Tibial nerve (tissue), 4 donors: ENCODE results near the gene METRNL. TPM values are rescaled to one million over a fixed set of nuclear protein-coding genes. Genes with fewer than 3 reads are reported as not detected.
"Not testable (repeated sequence)": the region's sequence is repeated elsewhere in the genome, so short reads cannot be mapped to it uniquely, and the experiment has no call there.

ENCODE experiments used
- DNase-seq, 2 donors: peaks; one replicate each; pipeline ENCODE4 v3.0.0-alpha.2; 2019; ENCODE audit warnings: low spot score in 2 of 2
- H3K27ac ChIP-seq, 4 donors: fragments of 200-600 bp; sonication (generic) in 3 of 4; one replicate each; pipeline ENCODE4 v1.5.1; 2017 to 2019; ENCODE audit warnings: mild to moderate bottlenecking in 1 of 4
- H3K27me3 ChIP-seq, 2 donors: fragments of 200-600 bp; sonication (generic) in 1 of 2; one replicate each; pipeline versions ENCODE4 v1.5.1 to v1.6.0; 2017 to 2019
- H3K36me3 ChIP-seq, 3 donors: fragments of 200-600 bp; sonication (generic); one replicate each; pipeline ENCODE4 v1.5.1; 2018 to 2019
- H3K4me1 ChIP-seq, 4 donors: fragments of 200-600 bp; sonication (generic) in 3 of 4; one replicate each; pipeline ENCODE4 v1.5.1; 2017 to 2019
- H3K4me3 ChIP-seq, 4 donors: fragments of 200-600 bp; sonication (generic) in 3 of 4; one replicate each; pipeline ENCODE4 v1.5.1; 2017 to 2019; ENCODE audit warnings: mild to moderate bottlenecking in 1 of 4, moderate library complexity in 1 of 4
- H3K9me3 ChIP-seq, 4 donors: fragments of 200-600 bp; sonication (generic) in 3 of 4; one replicate each; pipeline ENCODE4 v1.5.1; 2017 to 2019
- EP300 ChIP-seq, 2 donors: sonication (generic); formaldehyde crosslinking; IDR thresholded peaks; one replicate each; pipeline ENCODE4 v1.6.1; 2017; ENCODE audit warnings: antibody characterized with exemption in 2 of 2, mild to moderate bottlenecking in 1 of 2
- POLR2A ChIP-seq, 2 donors: fragments of 450-650 bp; IDR thresholded peaks; one replicate each; pipeline ENCODE4 v1.6.1; 2017; ENCODE audit warnings: antibody characterized with exemption in 2 of 2, mild to moderate bottlenecking in 2 of 2, moderate library complexity in 2 of 2
- WGBS, 2 donors: methylation state at CpG; one replicate each; pipeline ENCODE4 v1.1.5; 2018; 5-methylcytosine and 5-hydroxymethylcytosine counted together
- total RNA-seq, 4 donors: library from RNA; depleted of rRNA; stranded (reverse); fragments of >200 nt; gene quantifications; one replicate each; pipeline ENCODE4 v1.1.0, GENCODE V29; 2016
- TF ChIP-seq, protein P1 (sequence below), 5 experiments: fragments of 200-600 bp in 3 of 5; fragments of 450-650 bp in 2 of 5; sonication (generic) in 3 of 5; IDR thresholded peaks; one replicate each; pipeline ENCODE4 v1.5.1; 2016 to 2019; ENCODE audit warnings: antibody characterized with exemption in 5 of 5, mild to moderate bottlenecking in 3 of 5, moderate library complexity in 2 of 5

Gene METRNL
- total RNA-seq, 4 donors from 2014 or later, result 112 to 162 (median 147) TPM

DNA sequence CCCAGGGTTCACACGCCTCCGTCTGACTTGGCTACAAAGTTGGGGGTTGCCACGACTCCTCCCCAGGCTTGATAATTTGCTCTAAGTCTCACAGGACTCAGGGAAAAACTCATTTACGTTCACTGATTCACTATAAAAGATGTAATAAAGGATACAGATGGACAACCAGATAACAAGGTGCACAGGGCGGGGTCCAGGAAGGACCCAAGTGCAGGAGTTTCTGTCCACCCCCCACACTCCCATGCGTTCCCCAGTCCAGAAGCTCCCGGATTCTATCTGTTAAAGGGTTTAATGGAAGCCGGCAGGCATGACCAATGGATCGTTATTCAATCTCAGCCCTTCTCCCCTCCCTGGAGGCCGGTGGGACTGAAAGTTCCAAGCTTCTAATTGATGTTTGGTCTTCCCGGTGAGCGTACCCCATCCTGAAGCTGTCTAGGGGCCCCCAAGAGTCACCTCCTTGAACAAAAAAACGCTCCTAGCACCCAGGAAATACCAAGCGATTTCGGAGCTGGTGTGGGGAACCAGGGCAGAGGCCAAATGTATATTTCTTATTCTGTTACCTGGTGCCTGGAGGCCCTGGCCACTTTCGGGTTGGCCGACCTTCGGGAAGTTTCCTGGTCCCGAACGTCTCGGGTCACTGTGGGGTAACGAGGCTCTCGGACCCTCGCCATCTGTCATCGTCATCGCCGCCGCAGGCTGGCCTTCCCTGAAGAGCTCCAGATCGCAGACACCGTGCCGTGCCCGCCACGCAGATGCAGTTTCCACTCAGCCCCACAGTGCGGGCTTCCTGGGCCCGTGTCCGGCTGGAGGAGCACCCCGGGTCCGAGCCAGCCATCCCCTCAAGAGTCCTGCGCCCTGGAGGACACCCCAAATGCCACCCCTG is 13.5 kb upstream of the METRNL start:
- WGBS, 2 donors, result 89 to 93% methylated on average over 39 of the region's 39 CpGs
- no peak for TF ChIP-seq EP300 (IDR thresholded peaks at IDR 0.05)
- TF ChIP-seq, protein P1, sequence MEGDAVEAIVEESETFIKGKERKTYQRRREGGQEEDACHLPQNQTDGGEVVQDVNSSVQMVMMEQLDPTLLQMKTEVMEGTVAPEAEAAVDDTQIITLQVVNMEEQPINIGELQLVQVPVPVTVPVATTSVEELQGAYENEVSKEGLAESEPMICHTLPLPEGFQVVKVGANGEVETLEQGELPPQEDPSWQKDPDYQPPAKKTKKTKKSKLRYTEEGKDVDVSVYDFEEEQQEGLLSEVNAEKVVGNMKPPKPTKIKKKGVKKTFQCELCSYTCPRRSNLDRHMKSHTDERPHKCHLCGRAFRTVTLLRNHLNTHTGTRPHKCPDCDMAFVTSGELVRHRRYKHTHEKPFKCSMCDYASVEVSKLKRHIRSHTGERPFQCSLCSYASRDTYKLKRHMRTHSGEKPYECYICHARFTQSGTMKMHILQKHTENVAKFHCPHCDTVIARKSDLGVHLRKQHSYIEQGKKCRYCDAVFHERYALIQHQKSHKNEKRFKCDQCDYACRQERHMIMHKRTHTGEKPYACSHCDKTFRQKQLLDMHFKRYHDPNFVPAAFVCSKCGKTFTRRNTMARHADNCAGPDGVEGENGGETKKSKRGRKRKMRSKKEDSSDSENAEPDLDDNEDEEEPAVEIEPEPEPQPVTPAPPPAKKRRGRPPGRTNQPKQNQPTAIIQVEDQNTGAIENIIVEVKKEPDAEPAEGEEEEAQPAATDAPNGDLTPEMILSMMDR (IDR thresholded peaks at IDR 0.05), result no peak
- TF ChIP-seq POLR2A (IDR thresholded peaks at IDR 0.05), result no peak
- H3K27ac ChIP-seq, result no peak overlapping the region
- no peaks in the 10 kb centered on the region for H3K36me3 ChIP-seq
- no peaks in the 10 kb centered on the region for H3K9me3 ChIP-seq
- DNase-seq, result peak in 1 of 2 donors; percentile 8
- H3K4me1 ChIP-seq, result peaks cover 0 to 12% (median 0%) of the 10 kb centered on the region in 4 donors
- H3K27me3 ChIP-seq, result no peaks in the 10 kb centered on the region
- H3K4me3 ChIP-seq, result no peak overlapping the region

DNA sequence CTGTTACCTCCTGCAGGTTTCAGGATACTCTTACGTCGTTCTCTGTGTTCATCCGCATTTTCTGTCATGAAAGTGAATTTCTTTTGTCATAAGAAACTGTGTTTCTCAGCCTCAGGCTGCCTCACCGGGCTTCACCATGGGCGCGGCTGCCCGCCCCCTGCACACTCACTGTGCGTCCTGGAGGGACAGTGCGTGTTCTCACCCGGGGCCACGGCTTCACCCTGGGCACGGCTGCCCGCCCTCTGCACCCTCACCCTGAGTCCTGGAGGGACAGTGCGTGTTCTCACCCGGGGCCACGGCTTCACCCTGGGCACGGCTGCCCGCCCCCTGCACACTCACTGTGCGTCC is 12.9 kb upstream of the METRNL start:
- H3K27ac ChIP-seq, H3K27me3 ChIP-seq, H3K4me3 ChIP-seq, DNase-seq, H3K9me3 ChIP-seq, H3K36me3 ChIP-seq: not testable (repeated sequence)
- 81 to 93% methylated on average over 14 to 19 of the region's 19 CpGs for whole genome bisulfite sequencing, 2 donors
- H3K4me1 ChIP-seq, result peaks cover 0 to 19% (median 0%) of the 10 kb centered on the region in 4 donors

DNA sequence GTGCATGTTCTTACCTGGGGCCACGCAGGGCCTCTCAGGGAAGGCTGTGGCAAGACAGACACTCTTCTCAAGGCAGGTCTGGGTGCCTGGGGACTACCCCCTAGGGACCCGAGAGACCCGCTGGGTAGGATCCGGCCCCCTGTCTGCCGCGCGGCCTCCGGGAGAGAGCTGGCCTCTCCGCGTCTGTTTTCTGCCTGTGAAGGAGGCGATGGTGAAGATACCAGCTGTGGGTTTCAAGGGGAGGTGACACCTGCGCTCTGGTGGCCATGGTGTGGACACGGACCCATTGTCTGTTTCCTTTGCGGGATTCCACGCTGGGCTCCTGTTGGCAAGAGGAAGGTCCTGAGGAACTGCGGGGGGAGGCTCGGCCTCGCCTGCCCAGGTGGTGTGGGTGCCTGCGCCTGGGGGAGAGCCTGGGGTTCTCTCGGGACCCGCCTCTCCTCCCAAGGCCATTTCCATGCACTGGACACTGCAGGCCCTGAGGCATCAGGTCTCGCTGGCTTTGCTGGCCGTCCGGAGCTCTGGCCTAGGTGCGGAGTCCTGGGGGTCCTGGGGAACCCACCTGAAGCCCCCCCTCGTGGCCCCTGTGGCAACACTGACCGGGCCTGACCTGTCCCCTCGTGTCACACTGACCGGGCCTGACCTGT is 12.2 kb upstream of the METRNL start:
- H3K4me3 ChIP-seq, result no peak overlapping the region
- peaks cover 0 to 22% (median 0%) of the 10 kb centered on the region in 4 donors for H3K4me1 ChIP-seq
- TF ChIP-seq EP300 (IDR thresholded peaks at IDR 0.05), result no peak
- TF ChIP-seq, protein P1 (IDR thresholded peaks at IDR 0.05), result no peak
- no peak for TF ChIP-seq POLR2A (IDR thresholded peaks at IDR 0.05)
- H3K9me3 ChIP-seq, result no peaks in the 10 kb centered on the region
- DNase-seq, result peak in 1 of 2 donors; percentile 11
- no peaks in the 10 kb centered on the region for H3K36me3 ChIP-seq
- H3K27me3 ChIP-seq, result no peaks in the 10 kb centered on the region
- WGBS, 2 donors, result 91 to 98% methylated on average over 17 to 29 of the region's 29 CpGs
- H3K27ac ChIP-seq, result no peak overlapping the region

DNA sequence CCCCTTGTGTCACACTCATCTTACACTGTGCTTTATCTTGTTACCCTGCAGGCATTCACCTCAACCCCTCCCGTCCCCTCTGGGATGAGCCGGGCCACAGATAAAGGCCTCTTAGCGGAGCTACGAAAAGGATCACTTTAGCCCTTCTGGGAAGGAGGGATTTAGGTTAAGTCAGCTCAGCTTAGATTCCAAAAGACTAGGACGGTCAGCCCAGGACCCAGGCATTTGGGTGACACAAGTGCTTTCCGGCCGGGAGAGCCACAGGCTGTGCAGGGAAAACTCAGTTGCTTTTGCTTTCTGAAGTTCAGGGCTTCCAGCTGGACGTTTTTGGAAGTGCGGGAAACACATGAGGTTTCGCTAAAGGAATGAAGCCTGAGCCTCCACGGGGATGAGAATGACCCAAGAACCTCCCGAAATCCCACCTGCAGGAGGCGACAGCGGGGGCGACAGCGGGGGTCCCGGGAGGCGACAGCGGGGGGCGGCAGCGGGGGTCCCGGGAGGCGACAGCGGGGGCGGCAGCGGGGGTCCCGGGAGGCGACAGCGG is 11.6 kb upstream of the METRNL start:
- Histone ChIP-seq H3K9me3 (no peaks in the 10 kb centered on the region), H3K27me3 (no peaks in the 10 kb centered on the region), H3K27ac (no peak overlapping the region), H3K36me3 (no peaks in the 10 kb centered on the region), H3K4me1 (peaks cover 0 to 25% (median 0%) of the 10 kb centered on the region in 4 donors), H3K4me3 (no peak overlapping the region)
- 43 to 78% methylated on average over 5 to 11 of the region's 29 CpGs for WGBS, 2 donors
- DNase-seq, result no peak
- TF ChIP-seq EP300 (IDR thresholded peaks at IDR 0.05), result no peak
- TF ChIP-seq, protein P1 (IDR thresholded peaks at IDR 0.05), result peak in 1 of 5 experiments; percentile 9

DNA sequence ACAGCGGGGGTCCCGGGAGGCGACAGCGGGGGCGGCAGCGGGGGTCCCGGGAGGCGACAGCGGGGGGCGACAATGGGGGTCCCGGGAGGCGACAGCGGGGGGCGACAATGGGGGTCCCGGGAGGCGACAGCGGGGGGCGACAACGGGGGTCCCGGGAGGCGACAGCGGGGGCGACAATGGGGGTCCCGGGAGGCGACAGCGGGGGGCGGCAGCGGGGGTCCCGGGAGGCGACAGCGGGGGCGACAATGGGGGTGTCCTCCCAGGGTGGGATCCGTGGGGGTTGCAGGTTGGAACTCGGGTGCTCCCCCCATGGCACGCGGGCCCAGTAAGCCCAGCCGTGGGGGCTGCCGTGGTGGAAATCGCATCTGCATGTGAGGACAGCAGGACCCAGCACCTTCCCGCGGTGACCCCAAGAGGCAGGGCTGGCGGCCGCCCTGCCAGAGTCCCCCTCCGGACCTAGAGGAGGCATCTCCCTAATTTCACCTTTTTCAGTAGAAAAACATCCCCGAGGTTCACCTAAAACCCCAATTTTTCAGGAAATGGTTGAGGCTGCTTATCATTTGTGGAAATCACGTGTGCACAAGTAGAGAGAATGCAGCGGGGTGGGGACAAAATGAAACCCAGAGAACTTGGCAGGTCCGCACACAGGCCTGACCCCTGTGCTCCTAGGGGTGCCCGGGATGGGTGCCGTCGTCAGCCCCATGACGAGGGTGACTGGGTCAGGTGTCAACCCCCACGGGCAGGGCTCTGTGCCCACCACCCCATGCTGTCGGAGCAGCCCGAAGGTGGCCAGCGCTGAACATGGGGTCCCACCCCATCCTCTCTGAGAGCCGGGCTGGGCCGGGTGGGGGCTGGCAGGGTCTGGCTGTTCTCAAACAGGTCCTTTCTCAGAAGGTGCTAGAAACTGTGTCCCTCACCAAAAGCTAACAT is 10.5 kb upstream of the METRNL start:
- H3K27me3 ChIP-seq, result no peaks in the 10 kb centered on the region
- peaks cover 0 to 35% (median 0%) of the 10 kb centered on the region in 4 donors for H3K4me1 ChIP-seq
- no peak overlapping the region for H3K4me3 ChIP-seq
- 72 to 82% methylated on average over 19 to 36 of the region's 58 CpGs for WGBS, 2 donors
- TF ChIP-seq, protein P1 (IDR thresholded peaks at IDR 0.05), result no peak
- no peak for TF ChIP-seq EP300 (IDR thresholded peaks at IDR 0.05)
- H3K27ac ChIP-seq, result no peak overlapping the region
- DNase-seq, result no peak
- H3K36me3 ChIP-seq, result no peaks in the 10 kb centered on the region
- no peaks in the 10 kb centered on the region for H3K9me3 ChIP-seq
